ENCODE data around the gene PHYHIPL. TPM values are rescaled to one million over a fixed set of nuclear protein-coding genes. Genes with fewer than 3 reads are reported as not detected.

PHYHIPL gene
- total and polyA plus RNA-seq, 2 of the 8 experiments (the other 6 are each of a cell fraction or from before 2014, with no cell fraction given): 0.23 to 0.48 TPM

DNA sequence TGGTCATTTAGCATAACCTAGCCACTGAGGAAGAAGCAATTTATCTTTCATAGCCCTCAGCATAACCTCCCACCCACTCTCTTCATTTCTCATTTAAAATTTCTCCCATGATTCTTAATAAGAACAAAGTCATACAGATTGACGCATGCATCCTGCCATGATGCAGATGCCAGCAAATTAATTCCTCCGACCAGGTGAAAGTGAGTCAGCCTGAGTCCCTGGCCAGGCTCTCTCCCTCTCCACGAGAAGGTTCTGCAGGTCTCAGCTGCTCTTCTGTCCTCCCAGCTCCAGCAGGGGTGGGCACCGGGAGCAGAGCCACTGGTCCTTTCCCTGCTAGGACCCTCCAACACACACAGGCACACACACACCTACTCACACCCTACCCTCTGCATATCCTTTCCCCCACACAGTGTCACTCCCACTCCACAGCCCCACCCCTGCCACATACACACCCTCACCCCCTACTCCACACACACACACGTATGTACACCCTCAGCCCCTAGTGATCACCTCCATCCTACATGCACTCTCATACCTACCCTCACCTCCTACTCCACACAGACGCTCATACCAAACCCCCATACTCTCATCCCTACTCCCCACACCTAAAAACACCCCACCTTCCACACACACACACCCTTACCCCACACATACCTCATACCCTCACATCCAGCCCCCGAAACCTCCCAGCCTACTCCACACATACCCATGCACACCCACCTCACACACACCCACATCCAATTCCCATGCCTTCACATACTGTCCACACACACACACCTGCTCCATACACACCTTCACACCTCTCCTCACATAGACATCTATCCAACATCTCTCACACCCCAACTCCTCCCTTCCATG, 107.9 kb downstream of the PHYHIPL start:
- H2BK12ac ChIP-seq (ENCODE audit: low read depth, low read length): peak overlapping the region; percentile 13; the same call in 1 of the 2 replicates
- 0 out of 2 replicates have a peak overlapping the region, but pooled peaks have one; percentile 19 for H2BK5ac ChIP-seq (ENCODE audit: low read depth, low read length)
- POLR2A ChIA-PET (ENCODE audit: partially characterized antibody): no interaction called here
- H3K14ac ChIP-seq (ENCODE audit: insufficient read length): no peak overlapping the region
- peak overlapping the region; percentile 43; the same call in 1 of the 2 replicates for H2BK20ac ChIP-seq (ENCODE audit: low read length)
- H4K8ac ChIP-seq (ENCODE audit: extremely low read depth, insufficient read depth, low read length): no peak overlapping the region
- no peaks in the 10 kb centered on the region for H3K27me3 ChIP-seq (replicated peaks in 1 of 4; ENCODE audit: control insufficient read depth in 3 of 4, extremely low read depth in 1 of 4, insufficient read depth in 3 of 4, low read length in 3 of 4)
- no peak overlapping the region for H4K91ac ChIP-seq (replicated peaks; ENCODE audit: insufficient read length, low read length)
- H2BK15ac ChIP-seq (ENCODE audit: low read length): 0 out of 2 replicates have a peak overlapping the region, but pooled peaks have one; percentile 40
- H3K18ac ChIP-seq (ENCODE audit: extremely low read depth, low read length): no peak overlapping the region
- no peaks in the 10 kb centered on the region for H3K9me3 ChIP-seq (ENCODE audit: insufficient read depth in 2 of 2, low read depth in 1 of 2, low read length in 1 of 2)
- H3K27ac ChIP-seq (ENCODE audit: low read depth, low read length): no peak overlapping the region
- no peaks in the 10 kb centered on the region for H3K79me1 ChIP-seq (ENCODE audit: low read depth, low read length)
- FAIRE-seq (no peak), DNase-seq (ENCODE audit: low read depth in 1 of 2, low spot score in 2 of 2) (no peak)
- CTCF ChIA-PET (ENCODE audit: partially characterized antibody): interaction anchor here (1.0 kb wide), 1 partner anchor 72 kb away, joined by 3 read pairs; no protein-coding TSS in a partner anchor
- H2BK120ac ChIP-seq (replicated peaks; ENCODE audit: low read depth, low read length): no peak overlapping the region
- H3K79me2 ChIP-seq (ENCODE audit: control insufficient read depth in 1 of 2, insufficient read depth in 2 of 2, low read length in 2 of 2): no peaks in the 10 kb centered on the region
- H2AFZ ChIP-seq (ENCODE audit: low read length): no peak overlapping the region; the same call in 1 of the 2 replicates
- peaks cover under 1 to 4% (median 2%) of the 10 kb centered on the region in 4 experiments; a peak in 4 of 7 replicates for H3K4me1 ChIP-seq (replicated peaks in 1 of 4; ENCODE audit: control insufficient read depth in 3 of 4, insufficient read depth in 4 of 4, low read length in 3 of 4)
- no peak overlapping the region for H3K4me3 ChIP-seq (ENCODE audit: extremely low read depth in 1 of 4, insufficient read depth in 2 of 4, low read depth in 3 of 4, low read length in 4 of 4)
- no peak overlapping the region for H3K23ac ChIP-seq (ENCODE audit: insufficient read length)
- peak overlapping the region; percentile 88 for H3K4ac ChIP-seq (replicated peaks; ENCODE audit: insufficient read length, low read depth, low read length)
- peaks cover 7% of the 10 kb centered on the region; the same call in 1 of the 2 replicates for H3K23me2 ChIP-seq (ENCODE audit: low read depth, low read length)
- H4K5ac ChIP-seq (ENCODE audit: insufficient read length, low read depth, low read length): no peak overlapping the region
- 93 to 100% methylated on average over 1 to 7 of the region's 7 CpGs for WGBS, 2 experiments (ENCODE audit: extremely low coverage in 1 of 2, insufficient coverage in 1 of 2, insufficient read length in 1 of 2, insufficient replicate concordance in 2 of 2, low coverage in 1 of 2, low lambda C conversion rate in 2 of 2, missing lambda C conversion rate in 1 of 2)
- no peak overlapping the region for H2AK5ac ChIP-seq (ENCODE audit: low read depth, low read length)
- no peak overlapping the region; a peak in 1 of 7 replicates for H3K9ac ChIP-seq (replicated peaks in 1 of 4; ENCODE audit: extremely low read depth in 1 of 4, low read depth in 3 of 4, low read length in 3 of 4)
- no peaks in the 10 kb centered on the region for H4K20me1 ChIP-seq (replicated peaks in 1 of 2; ENCODE audit: control insufficient read depth in 1 of 2, insufficient read depth in 2 of 2, low read length in 2 of 2)
- H3K4me2 ChIP-seq (ENCODE audit: insufficient read depth in 1 of 2, low read depth in 2 of 2, low read length in 2 of 2): no peak overlapping the region
- H3K36me3 ChIP-seq (ENCODE audit: control insufficient read depth in 2 of 4, insufficient read depth in 4 of 4, low read length in 3 of 4): no peaks in the 10 kb centered on the region
- H3K56ac ChIP-seq (replicated peaks; ENCODE audit: insufficient read length, low read depth, low read length): no peak overlapping the region
- TF ChIP-seq, protein P1, sequence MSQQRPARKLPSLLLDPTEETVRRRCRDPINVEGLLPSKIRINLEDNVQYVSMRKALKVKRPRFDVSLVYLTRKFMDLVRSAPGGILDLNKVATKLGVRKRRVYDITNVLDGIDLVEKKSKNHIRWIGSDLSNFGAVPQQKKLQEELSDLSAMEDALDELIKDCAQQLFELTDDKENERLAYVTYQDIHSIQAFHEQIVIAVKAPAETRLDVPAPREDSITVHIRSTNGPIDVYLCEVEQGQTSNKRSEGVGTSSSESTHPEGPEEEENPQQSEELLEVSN (IDR thresholded peaks at IDR 0.05): no peak
- TF ChIP-seq SP4 (IDR thresholded peaks at IDR 0.05; ENCODE audit: low read length) (no peak), SIRT6 (IDR thresholded peaks at IDR 0.05; ENCODE audit: low read length) (no peak), KDM1A (IDR thresholded peaks at IDR 0.05; ENCODE audit: borderline replicate concordance, low read length) (no peak), POLR2A (IDR thresholded peaks at IDR 0.05; ENCODE audit: control extremely low read depth in 1 of 2, low read depth in 2 of 2, low read length in 2 of 2) (no peak), CEBPB (IDR thresholded peaks at IDR 0.05; ENCODE audit: low read depth, low read length) (no peak), POU5F1 (IDR thresholded peaks at IDR 0.05; ENCODE audit: low read depth, low read length) (no peak), CBX5 (IDR thresholded peaks at IDR 0.05; ENCODE audit: low read depth, low read length) (no peak), RNF2 (IDR thresholded peaks at IDR 0.05; ENCODE audit: borderline replicate concordance, low read depth, low read length, missing control alignments, poor library complexity, severe bottlenecking) (no peak)
- TF ChIP-seq, protein P2, sequence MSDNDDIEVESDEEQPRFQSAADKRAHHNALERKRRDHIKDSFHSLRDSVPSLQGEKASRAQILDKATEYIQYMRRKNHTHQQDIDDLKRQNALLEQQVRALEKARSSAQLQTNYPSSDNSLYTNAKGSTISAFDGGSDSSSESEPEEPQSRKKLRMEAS (IDR thresholded peaks at IDR 0.05): no peak
